HG02938 (cell line): ENCODE measurements around the gene RHOT1.
"Not testable (repeated sequence)": the region's sequence is repeated elsewhere in the genome, so short reads cannot be mapped to it uniquely, and the experiment has no call there.

Source experiments
- ATAC-seq: cut with Tn5 transposase; IDR thresholded peaks from one replicate; pipeline ENCODE4 v1.9.1; 2021; ENCODE audit warnings: mild to moderate bottlenecking, moderate library complexity; ENCODE audit not compliant: unreplicated experiment

The RHOT1 gene

DNA sequence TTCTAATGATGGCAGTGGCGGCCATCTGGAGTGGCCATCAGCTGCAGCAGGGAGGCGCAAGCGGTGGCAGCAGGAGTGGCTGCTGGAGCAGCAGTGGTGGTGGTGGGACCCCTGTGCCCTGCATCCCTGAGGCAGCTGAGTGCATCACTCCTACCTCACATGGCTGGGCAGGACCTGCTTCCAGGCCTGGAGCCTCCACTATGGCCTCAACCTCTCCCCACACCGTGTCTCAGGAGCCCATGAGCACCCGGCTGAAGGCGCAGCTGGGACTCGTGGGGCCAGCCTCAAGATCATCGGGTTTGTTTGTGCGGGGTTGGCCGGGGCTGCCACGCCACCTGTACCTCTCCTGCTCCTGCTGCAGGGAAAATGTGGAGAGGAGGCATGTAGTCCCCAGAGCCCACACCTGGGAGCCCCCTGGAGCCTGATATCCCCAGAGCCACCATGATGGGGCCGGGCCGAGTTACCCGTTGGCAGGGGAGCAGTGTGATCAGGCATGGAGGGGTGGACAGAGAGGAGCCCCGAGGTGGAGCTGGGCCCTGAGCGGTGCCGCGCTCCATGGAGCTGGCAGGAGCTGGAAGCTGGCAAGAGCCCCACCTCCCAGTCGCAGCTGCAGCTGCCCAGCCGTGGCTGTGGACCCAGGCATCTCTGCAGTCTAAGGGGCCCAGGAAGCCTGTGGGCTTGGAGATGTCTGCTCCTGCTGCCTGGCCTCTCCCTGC is 16.7 kb downstream of the RHOT1 start:
- no peak for ATAC-seq

DNA sequence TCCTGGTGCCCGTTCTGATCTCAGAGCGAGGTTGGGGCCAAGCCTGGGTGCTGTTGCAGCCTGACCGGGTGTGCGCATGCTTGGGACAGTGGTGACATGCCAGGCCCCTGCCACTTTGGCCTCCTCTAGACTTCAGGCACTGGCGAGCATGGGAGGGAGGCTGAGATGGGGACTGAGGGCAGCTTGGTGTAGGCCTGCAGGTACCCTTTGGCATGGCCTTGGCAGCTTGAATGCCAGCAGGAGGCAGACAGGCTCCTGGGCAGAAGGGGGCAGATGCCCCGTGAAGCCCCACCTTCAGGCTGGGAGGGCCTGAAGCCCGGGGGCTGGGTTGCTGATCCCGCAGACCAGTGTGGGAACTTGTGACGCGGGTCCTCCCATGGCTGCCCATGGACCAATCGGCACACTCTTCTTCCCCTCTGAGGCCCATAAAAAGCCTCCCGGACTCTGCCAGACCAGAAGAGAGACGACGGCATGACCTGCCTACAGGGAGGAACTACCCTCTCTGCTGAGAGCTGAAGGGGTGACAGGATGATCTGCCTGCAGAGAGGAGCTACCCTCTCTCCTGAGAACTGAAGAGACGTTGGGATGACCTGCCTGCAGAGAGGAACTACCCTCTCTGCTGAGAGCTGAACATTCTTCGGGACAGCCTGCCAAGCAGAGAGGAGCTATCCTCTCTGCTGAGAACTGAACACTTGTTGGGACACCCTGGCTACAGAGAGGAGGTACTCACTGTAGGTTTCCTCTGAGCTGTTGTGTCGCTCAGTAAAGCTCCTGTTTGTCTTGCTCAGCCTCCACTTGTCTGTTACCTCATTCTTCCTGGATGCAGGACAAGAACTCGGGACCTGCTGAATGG is 17.5 kb downstream of the RHOT1 start:
- no peak for ATAC-seq

DNA sequence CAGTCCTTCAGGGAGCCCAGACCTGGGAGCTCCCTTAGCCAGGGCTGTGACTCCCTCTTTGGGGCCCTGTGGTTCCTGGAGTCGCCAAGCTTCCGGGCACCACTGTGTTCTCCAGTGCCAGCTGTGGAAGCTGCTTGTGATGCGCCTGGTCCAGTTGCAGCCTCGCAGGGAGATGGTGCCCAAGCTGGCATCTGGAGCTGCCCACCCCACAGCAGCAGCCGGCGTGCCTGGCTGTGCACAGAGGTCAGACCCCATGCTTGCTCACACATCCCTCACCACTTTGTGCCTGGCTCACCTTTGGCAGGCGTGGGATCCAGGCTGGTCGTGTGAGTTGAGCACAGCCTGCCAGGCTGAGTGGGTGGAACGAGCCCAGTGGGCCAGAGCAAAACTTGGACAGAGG is 18.2 kb downstream of the RHOT1 start:
- no peak for ATAC-seq

DNA sequence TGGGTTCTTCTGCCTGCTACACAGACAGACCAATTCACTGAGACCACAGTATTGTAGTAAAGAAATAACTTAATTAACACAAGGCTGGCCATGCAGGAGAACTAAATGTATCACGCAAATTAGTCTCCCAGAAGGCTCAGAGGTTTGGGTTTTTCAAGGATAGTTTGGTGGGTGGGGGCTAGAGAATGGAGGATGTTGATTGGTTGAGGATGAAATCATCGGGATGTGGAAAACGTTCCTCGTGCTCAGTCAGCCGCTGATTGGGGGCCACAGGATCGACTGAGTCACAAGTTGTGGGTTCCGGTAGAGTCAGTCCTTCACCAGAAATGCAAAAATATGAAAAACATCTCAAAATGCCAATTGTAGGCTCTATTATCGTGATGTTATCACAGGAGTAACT is 18.7 kb downstream of the RHOT1 start:
- no peak for ATAC-seq

DNA sequence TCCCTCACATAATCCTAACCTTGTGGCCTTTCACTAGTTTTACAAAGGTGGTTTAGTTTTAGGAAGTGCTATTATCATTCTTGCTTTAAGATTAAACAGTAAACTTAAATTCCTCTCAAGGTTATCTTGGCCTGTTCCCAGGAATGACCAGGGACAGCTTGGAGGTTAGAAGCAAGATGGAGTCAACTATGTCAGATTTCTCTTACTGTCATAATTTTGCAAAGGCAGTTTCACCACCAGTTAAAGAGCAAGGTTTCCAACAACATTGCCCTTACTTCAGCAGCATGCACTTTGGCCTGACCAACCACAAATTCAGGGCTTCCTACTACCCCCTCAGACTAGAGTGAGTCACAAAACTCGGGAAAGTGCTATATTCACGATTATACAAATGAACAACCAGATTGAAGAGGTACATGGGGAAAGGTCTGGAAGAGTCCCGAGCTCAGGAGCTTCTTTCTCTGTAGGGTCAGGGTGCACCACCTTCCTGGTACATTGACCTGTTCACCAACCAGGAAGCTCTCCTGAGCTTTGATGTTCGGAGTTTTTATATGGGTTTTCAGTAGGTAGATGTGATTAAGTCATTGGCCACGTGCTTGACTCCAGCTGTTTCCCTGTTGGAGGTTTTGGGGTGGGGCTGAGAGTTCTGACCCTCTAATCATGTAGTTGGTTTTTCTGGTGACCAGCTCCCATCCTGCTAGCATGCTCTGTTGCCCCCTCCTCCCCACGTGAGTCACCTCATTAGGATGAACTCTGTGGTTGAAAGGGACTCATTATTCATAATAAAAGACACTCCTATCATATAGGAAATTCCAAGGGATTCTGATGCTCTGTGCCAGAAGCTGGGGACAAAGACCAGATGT is 19.4 kb downstream of the RHOT1 start:
- no peak for ATAC-seq

DNA sequence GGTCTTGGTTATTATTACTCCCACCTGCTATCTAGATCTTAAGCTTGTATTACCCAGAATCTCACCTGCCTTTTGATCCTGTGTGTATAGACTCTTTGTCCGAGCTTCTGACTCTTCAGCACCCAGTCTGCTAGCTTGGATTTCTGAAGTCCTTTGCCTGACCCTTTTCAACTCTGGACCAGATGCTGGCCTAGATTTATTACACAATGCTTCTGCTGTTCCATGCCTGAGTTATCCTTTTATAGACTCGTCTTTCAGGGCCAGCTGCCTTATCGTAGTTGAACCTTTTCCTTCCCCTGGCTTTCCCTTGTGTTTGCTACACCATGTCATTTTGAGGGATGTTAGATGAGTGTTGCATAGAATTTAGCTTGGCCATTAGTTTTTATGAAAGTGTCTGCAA is 32.6 kb downstream of the RHOT1 start:
- ATAC-seq, result no peak

DNA sequence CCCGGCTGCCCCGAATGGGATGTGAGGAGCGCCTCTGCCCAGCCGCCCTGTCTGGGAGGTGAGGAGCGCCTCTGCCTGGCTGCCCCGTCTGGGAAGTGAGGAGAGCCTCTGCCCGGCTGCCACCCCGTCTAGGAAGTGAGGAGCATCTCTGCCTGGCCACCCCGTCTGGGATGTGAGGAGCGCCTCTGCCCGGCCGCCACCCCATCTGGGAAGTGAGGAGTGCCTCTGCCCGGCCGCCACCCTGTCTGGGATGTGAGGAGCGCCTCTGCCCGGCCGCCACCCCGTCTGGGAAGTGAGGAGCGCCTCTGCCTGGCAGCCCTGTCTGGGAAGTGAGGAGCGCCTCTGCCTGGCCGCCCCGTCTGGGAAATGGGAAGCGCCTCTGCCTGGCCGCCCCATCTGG is 36.4 kb downstream of the RHOT1 start:
- ATAC-seq, result not testable (repeated sequence)

DNA sequence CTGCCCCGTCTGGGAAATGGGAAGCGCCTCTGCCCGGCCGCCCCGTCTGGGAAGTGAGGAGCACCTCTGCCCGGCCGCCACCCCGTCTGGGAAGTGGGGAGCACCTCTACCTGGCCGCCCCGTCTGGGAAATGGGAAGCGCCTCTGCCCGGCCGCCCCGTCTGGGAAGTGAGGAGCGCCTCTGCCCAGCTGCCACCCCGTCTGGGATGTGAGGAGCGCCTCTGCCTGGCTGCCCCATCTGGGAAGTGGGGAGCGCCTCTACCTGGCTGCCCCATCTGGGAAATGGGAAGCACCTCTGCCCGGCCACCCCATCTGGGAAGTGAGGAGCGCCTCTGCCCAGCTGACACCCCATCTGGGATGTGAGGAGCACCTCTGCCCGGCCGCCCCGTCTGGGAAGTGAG is 36.8 kb downstream of the RHOT1 start:
- not testable (repeated sequence) for ATAC-seq

DNA sequence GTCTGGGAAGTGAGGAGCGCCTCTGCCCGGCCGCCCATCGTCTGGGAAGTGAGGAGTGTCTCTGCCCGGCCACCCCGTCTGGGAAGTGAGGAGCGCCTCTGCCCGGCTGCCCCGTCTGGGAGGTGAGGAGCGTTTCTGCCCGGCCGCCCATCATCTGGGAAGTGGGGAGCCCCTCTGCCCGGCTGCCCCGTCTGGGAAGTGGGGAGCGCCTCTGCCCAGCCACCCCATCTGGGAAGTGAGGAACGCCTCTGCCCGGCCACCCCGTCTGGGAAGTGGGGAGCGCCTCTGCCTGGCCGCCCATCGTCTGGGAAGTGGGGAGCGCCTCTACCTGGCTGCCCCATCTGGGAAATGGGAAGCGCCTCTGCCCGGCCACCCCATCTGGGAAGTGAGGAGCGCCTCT is 37.2 kb downstream of the RHOT1 start:
- not testable (repeated sequence) for ATAC-seq

DNA sequence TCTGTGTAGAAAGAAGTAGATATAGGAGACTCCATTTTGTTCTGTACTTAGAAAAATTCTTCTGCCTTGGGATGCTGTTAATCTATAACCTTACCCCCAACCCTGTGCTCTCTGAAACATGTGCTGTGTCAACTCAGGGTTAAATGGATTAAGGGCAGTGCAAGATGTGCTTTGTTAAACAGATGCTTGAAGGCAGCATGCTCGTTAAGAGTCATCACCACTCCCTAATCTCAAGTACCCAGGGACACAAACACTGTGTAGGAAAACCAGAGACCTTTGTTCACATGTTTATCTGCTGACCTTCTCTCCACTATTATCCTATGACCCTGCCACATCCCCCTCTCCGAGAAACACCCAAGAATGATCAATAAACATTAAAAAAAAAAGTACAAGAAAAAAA is 38.0 kb downstream of the RHOT1 start:
- ATAC-seq, result not testable (repeated sequence)

DNA sequence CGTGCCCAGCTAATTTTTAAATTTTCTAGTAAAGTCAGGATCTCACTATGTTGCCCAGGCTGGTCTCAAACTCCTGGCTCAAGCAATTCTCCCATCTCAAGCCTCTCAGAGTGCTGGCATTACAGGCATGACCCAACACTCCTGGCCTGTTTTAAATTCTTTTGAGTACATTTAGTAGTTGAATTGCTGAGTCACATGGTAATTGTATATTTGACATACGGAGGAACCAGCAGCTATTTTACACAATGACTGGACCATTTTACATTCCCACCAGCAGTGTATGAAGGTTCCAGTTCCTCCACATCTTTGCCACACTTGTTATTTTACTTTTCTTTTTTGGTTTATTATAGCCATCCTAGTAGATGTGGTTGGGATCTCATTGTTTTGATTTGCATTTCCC is 43.6 kb downstream of the RHOT1 start:
- no peak for ATAC-seq

DNA sequence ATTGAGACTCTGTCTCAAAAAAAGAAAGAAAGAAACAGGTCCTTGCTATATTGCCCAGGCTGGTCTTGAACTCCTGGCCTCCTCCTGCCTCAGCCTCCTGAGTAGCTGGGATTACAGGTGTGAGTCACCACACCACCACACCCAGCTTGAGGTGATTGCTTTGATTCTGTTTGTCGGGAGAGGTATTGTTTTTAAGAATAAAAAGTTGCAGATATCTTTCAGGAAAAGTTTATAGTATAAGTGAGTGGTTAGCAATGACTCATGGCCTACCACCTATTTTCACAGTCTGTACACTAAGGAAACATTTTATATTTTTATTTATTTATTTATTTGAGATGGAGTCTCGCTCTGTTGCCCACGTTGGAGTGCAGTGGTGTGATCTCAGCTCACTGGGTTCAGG is 45.0 kb downstream of the RHOT1 start:
- no peak for ATAC-seq

DNA sequence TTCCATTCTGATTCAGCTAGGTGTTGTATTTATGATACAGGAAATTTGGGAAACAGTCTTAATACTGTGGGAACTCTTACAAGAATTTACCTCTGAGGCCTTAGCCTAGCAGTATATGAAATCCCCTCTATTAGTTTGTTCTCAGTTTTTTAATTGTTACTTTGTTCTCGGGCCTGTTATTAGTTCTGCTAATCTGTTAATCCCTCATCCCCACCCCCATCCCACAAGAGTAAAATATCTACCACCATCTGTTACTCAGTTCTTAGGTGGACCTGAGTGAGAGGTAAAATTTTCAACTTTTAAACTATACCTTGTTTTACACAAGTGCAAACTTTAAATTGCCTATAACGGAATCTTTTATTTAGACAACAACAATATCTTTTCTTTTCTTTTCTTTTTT is 47.0 kb downstream of the RHOT1 start:
- ATAC-seq, result no peak

DNA sequence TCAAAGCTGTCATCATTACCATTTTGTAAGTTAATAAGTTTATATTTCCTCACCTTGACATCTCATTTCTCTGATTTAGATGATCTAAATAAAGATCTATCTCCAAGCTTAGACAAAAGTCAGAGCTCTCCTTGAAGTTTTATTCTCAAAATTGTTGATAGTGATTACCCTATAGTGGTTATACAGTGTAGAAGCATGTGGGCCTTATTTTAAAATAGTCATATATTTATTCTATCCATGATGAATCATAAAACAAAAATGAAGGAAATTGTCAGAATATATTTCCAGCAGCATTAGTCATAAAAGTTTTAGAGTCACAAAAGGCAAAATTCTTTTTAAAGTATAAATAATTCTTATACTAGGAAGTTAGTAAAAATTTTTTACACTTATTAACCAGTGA is 49.0 kb downstream of the RHOT1 start:
- no peak for ATAC-seq

DNA sequence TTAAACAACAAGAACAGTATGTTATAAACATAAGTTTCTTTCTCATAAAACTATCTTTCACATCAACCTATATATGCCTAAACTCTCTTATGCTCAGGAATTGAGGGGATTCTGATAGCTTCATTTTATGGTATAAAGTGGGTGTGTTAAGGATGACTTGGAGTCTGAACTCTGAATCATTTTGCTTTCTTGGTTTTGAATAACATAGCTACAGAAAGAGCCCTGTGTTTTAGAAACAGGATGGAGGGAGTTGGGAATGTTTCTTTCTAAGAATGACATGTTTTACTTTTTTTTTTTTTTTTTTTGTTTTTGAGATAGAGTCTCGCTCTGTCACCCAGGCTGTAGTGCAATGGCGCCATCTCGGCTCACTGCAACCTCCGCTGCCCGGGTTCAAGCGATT is 50.1 kb downstream of the RHOT1 start:
- no peak for ATAC-seq

DNA sequence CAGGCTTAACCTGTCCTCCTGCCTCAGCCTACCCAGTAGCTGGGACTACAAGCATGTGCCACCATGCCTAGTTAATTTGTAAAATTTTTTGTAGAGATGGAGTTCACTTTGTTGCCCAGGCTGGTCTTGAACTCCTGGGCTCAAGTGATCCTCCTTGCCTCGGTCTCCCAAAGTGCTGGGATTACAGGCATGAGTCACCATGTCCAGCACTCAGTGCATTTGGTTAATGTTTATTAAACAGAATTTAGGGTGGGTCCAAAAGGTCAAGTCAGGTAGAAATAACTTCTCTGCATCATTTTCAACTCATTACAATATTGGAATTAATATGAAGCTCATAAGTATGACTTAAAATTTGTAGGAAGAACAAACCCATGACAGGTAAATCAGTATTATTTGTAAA is 55.7 kb downstream of the RHOT1 start:
- no peak for ATAC-seq

DNA sequence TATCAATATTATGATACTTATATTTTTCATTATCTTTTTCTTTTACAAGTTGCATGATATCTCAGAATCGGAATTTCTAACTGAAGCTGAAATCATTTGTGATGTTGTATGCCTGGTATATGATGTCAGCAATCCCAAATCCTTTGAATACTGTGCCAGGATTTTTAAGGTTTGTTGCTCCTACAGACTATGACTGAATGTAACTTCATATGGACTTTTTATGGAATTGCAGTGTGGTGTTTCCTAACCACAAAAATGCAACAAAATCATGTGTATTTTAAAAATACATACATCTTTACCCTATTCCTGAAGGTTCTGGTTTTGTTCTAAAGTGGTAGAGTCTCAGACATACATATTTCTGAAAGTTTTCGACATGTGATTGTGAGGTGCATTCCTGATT is 64.6 kb downstream of the RHOT1 start:
- no peak for ATAC-seq

DNA sequence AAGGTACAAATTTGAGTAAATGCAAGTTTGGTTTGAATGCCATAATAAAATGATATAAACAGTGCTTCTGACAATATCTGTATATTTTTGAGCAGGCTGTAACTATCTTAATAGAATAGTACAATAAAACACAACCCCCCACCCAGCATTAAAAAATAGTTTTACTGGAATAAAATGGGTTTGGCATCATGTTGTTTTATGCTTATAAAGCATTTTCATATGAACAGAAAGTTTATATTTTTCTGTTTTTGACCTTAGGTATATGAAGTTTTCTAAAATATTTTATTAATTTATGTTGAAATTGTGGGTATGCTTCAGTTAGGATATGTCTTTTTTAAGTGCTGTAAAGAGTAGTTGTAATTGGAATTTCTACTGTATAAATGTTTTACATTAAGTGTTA is 66.1 kb downstream of the RHOT1 start:
- no peak for ATAC-seq

DNA sequence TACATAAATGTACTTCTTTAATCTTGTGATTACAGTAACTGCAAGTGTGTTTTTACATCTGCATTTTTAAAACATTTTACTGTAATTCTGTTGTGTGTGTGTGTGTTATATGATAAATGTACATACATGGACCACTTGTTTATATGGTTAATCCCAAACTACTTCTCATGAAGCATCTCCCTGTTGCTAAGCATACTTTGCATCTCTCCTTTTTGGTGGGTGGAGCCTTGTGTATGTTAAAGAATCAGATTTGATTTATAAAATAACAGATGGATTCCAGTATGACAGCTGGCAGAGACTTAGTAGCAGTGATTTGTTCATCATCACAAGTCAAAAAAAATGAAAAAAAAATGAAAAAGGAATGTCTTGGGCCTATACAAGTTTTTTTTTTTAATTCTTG is 67.3 kb downstream of the RHOT1 start:
- no peak for ATAC-seq

DNA sequence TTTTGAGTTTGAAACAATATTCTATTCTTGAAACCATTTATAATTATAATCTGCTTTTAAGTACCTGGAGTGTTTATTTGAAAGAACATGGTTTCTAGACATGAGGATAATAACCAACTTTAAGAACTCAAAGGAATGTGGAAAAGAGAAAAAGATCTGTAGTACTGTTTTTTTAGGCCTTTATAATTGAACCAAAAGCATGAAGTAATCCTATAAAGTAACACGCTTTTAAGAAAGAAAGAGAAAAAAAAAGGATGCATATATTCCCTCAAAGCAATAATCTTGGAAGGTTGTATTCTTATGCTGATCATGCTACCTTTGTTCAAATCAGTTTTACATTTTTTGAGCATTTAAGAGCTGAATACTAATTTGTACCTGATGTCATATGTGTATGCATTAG is 69.4 kb downstream of the RHOT1 start:
- no peak for ATAC-seq

DNA sequence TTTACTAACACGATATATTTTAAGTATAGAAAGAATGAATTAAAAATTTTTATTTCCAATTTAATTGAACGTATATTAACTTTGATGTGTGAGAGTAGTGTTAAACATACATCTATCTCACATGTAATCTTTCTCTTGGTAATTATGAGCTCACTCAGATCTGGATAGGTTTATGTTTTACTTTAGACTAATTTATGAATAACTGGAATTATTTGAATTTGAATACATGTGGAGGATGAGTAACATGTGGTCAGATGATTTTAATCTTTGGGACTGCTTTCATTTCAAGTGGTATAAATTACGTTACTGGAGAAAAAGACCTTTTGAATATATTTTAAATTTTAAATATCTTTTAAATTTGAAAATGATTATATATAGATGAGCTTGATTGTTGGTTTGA is 73.4 kb downstream of the RHOT1 start:
- ATAC-seq, result no peak

DNA sequence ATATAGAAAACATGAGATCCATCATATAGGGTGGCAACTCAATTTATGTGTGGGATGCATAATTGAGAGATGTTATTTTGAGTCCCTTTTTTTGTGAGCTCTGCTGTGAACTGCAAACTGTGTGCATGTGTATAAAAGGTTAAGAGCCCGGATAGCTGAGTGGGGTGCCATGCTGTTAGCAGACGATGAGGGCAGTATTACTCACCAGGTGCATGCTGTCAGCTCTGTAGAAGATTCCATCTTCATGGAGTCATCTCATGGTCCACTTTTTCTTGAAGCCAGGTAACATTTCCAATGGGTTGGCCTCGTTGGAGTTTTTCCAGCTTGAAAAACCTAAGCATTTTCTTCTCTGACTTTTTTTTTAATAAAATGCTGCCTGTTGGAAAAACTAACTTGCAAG is 80.3 kb downstream of the RHOT1 start:
- ATAC-seq, result no peak
